Measurements from ENCODE around the gene SNX30. TPM values are rescaled to one million over a fixed set of nuclear protein-coding genes. Genes with fewer than 3 reads are reported as not detected.

The SNX30 gene
- total RNA-seq, 1 donor from 2014 or later = 7.5 TPM

- no peak for DNase-seq (ENCODE audit: low read depth in 2 of 2)
These were observed 31.7 kb downstream of the SNX30 start for GRCh38 chr9:112782218-112782617.

- DNase-seq (ENCODE audit: low read depth in 2 of 2) = no peak
These were observed 33.0 kb downstream of the SNX30 start for GRCh38 chr9:112783551-112783954.

- DNase-seq (ENCODE audit: low read depth in 2 of 2) = peak; percentile 5 to 8
These were observed 33.6 kb downstream of the SNX30 start for GRCh38 chr9:112784020-112784785.

DNA sequence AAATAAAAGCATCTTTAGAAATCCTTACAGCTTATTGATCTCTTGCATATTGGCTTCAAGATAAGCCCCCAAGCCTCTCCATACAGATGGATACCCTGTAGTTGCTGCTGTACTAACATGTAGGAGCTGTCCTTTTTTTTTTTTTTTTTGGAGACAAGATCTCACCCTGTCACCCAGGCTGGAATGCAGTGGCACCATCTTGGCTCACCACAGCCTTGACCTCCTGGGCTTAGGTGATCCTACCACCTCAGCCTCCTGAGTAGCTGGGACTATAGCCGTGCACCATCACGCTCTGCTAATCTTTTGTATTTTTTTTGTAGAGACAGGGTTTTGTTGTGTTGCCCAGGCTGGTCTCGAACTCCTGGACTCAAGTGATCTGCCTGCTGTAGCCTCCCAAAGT, 35.4 kb downstream of the SNX30 start:
- DNase-seq (ENCODE audit: low read depth in 2 of 2) = no peak

DNA sequence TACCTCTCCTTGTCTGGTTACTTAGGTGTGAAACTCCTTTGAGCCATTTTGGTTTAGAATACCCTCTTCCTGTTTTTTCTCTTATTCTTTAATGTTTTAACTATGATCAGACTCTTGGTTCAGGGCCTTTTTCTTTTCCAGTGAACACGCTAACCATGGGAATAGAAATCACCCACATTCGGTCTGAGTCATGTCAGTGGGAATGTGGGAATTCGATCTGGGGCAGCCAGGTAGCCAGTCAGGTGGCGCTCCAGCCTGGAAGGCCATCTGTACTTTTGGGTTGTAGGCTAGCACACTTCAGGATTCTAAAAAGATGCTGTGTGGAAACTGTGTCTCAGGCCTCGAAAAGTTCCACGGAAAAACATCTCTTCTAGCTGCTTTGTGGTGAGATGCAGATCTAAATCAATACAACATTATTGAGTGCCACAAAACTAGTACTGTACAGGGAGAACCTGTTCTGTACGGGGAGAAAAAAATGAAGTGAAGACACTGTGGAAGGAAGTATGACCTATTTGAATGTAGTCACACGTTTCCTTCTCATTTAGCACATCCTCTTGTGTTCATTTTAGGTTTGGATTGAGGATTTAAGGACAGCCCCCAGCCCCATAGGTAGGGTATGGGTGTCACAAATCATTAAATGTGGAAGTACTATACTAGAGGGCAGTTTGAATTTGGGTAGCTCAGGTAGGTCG, 36.4 kb downstream of the SNX30 start:
- DNase-seq (ENCODE audit: low read depth in 2 of 2) = no peak

- no peak for DNase-seq (ENCODE audit: low read depth in 2 of 2)
These were observed 37.4 kb downstream of the SNX30 start for GRCh38 chr9:112787978-112788377.

DNA sequence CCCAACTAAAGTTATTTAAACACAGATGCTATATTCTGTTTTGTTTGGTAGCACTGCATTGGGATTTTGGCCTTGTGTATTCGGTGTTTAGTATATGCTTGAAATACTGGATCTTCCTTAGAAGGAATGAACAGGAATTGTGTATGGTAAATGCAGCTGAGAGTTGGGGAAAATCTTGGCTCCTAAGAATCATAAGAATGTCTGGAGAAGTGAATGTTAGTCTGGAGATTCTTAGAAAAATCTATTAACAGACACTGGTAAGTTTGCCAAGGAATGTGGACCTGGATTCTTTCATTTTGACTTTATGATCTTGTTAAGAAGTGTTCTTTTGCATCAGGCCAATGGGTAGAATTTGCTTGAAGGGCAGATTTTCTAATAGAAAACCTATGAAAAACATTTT, 38.9 kb downstream of the SNX30 start:
- no peak for DNase-seq (ENCODE audit: low read depth in 2 of 2)

GRCh38 chr9:112789891-112790774, 39.6 kb downstream of the SNX30 start:
- DNase-seq (ENCODE audit: low read depth in 2 of 2) = no peak

DNA sequence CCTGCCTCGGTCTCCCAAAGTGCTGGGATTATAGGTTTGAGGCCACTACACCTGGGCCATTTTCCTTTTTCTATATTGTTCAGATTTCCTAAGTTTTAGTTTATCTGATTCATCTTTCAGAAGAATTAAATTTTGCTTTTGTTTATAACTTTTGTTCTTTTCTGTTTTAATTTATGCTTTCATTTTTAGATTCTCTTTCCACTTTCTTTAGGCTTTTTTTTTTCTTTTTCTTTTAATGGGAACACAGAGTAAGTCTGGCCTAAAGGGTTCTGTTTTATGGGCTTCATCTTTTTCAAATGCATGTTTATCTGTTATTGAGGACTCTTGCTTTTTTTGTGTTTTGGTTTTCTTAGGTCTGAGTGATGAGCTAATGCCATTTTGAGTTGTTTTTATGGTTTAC, 42.1 kb downstream of the SNX30 start:
- DNase-seq (ENCODE audit: low read depth in 2 of 2) = no peak

GRCh38 chr9:112793213-112793810, 42.8 kb downstream of the SNX30 start:
- peak; percentile 63 to 75 for DNase-seq (ENCODE audit: low read depth in 2 of 2)

DNA sequence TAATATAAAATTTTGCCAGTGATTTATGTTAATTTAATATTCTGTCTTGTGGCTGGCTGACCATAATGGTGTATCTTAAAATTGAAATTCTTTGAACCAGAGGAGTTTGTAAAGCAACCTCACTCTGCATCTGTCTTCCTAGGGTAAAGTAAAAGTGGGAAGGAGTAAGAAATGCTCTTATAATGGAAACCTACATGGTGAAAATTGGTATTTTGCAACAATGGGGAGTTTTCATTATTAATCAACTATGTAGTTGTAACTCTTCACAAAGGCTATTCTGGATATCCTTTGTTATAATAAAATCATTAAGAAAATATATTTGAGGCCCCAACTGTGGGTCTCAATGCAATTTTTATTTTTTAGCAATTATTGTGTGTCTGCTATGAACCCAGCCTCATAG, 44.2 kb downstream of the SNX30 start:
- no peak for DNase-seq (ENCODE audit: low read depth in 2 of 2)

DNA sequence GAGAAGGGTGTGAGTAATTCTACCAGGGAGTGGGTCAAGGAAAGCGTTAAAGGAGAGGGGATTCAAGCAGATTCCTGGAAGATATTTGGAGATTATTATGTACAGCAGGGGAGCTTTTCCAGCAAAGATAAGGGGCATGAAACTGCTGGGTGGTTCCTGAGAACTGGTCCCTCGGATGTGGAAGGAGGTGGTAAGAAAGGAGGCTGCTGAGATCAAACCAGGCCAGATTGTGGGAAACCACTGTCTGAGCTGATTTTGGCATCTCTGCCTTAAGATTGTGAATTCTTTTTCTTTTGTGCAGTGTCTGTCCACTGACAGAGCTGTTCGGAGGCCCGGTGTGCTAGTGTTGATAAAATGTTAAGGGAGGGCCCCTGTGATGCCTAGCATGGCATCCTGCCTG, 45.4 kb downstream of the SNX30 start:
- DNase-seq (ENCODE audit: low read depth in 2 of 2) = no peak

GRCh38 chr9:112796485-112796884, 45.9 kb downstream of the SNX30 start:
- no peak for DNase-seq (ENCODE audit: low read depth in 2 of 2)

DNA sequence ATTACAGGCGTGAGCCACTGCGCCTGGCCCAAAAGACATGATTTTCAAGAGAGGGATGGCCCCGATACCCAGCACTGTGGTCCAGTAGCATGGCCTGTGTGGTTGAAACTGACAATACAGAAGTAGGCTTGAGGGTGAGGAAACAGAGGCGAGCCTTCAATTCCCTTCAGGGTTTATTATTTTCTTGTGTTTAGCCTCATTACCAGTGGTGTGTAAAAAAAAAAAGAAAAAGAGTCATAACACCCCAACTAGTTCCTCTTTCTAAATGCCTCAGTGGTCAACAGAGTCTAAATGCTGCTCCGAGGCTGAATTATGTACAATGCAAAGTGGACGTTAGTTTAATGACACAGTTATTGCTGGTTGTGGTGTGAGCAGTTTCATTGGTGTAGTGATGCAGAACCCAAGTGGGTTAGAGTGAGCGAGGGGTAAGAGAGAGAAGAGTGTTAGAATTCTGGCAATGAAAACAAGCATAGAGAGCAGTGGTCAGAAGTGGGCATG, 58.8 kb downstream of the SNX30 start:
- DNase-seq (ENCODE audit: low read depth in 2 of 2) = no peak

DNA sequence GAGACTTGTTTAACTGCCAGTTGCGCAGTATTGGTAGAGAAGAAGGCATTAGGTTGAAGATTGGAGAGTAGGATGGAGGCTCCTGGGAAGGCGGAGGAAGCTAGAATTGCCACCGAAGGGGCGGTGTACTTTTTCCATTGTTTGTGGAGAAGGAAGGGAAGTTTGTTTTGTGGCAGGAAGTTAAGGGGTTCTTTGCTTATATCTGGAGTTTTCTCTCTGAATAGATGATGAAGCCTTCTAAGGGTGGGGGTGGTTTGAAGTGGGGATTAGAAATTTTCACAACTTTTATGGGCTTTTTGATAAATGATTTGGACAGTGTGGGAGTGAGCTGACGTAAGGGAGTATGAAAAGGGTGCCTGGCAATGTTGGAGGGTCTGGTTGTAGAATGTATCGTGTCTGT, 59.3 kb downstream of the SNX30 start:
- peak in 1 of 2 donors; percentile 12 for DNase-seq (ENCODE audit: low read depth in 2 of 2)

DNA sequence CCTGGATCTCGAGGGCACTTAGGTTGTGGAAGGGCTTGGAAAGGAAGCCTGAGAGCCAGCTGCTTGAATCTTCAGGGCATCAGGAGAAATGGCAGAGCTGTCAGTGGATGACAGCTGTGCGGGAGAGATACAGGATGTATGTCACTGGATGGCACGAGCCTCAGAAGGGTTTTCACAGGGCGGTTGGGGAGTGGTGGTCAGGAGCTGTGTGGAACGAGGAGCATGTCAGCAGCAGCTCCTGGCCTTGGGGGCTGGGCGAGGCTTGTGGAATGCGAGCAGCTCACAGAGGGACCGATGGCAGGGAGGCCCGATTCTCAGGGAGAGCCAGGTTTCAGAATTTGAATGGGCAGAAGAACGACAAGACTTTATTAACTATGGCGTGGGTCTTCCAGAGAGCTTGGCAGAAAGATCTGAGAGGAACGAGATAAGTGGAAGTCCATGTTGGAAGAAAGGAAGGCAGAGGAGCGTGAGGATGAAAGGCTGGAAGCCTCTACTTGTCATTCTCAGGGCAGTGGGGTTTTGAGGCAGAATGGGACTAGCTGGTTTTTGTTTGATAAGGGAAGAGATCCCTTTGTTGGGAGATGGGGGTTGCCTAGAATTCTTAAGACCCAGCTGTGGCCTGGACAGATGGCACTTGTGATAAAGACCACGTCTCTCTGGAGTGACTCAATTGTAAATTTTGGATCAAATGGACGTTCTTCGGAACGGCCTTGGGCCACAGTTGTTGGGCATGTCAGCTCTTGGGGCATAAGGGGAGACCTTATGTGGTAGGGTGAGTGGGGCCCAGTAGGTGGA, 60.3 kb downstream of the SNX30 start:
- no peak for DNase-seq (ENCODE audit: low read depth in 2 of 2)

DNA sequence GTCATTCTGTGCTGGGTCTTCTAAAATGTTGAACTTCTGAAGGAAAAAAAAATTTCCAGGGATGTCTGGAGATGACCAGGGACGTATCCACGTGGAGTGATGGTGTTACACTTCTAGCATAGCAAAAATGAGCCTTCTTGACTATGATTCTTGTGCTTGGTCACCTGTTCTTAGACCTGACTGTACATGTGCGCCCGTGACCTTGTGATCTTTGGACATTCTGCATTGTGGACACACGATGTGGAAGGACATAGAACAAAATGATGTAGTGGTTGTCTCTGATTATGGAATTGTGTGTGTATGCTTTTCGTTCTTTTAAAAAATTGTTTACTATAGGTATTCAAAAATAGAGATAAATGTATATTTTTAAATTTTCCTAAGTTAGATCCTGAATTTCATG, 61.0 kb downstream of the SNX30 start:
- DNase-seq (ENCODE audit: low read depth in 2 of 2) = no peak

DNA sequence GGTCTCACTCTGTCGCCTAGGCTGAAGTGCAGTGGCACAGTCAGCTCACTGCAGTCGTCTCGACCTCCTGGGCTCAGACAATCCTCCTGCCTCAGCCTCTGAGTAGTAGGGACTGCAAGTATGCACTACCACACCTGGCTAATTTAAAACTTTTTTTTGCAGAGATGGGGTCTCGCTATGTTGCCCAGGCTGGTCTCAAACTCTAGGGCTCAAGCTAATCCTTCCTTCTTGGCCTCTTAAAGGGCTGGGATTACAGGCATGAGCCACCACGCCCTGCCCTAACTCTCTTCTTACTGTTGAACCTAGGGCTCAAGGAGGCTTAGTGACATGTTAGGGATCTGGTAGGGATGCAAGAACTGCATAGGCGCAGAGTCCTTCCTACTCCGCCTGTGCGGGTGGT, 65.3 kb downstream of the SNX30 start:
- DNase-seq (ENCODE audit: low read depth in 2 of 2) = no peak

DNA sequence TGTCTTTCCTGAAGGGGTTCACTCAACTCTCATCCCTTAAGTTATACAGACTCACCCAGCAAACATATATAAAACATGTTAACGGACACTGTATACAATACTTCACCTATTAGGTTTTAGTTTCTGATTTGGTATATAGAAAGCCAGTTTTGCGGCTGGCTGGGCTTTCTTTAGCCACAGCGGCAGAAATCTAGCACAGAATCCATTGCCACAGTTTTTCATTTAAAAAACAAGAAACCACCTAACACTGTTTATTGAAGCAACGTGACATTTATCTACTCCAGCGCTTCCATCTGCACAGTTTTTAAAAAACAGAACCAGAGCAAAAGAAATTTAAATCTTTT, 67.3 kb downstream of the SNX30 start:
- DNase-seq (ENCODE audit: low read depth in 2 of 2) = no peak

- peak; percentile 74 to 75 for DNase-seq (ENCODE audit: low read depth in 2 of 2)
These were observed 69.3 kb downstream of the SNX30 start for GRCh38 chr9:112819635-112820496.
